ENCODE measurements around the gene GALNT17. TPM values are rescaled to one million over a fixed set of nuclear protein-coding genes. Genes with fewer than 3 reads are reported as not detected.

The GALNT17 gene
- 5.1 TPM for polyA plus RNA-seq (2013, experiment 1 of 2; ENCODE audit: insufficient read length)
- 8.1 TPM for polyA plus RNA-seq (2013, experiment 2 of 2; ENCODE audit: insufficient read length)

- DNase-seq = no peak
Observed at GRCh38 chr7:71132127-71132376, at the start of gene GALNT17. TSS of gene GALNT17 (plus strand) at chr7:71132144.

GRCh38 chr7:71095266-71095860 is 36.6 kb upstream of the GALNT17 start:
- no peak for DNase-seq

- no peak for DNase-seq
Observed at GRCh38 chr7:71096351-71096750, 35.6 kb upstream of the GALNT17 start.

GRCh38 chr7:71106226-71106625 is 25.7 kb upstream of the GALNT17 start:
- DNase-seq = no peak

GRCh38 chr7:71112436-71112835 is 19.5 kb upstream of the GALNT17 start:
- DNase-seq = no peak

- no peak for DNase-seq
Observed at GRCh38 chr7:71120096-71120495, 11.8 kb upstream of the GALNT17 start.

GRCh38 chr7:71129126-71129525 is 2.8 kb upstream of the GALNT17 start:
- DNase-seq = no peak

GRCh38 chr7:71130031-71130679 is 1.8 kb upstream of the GALNT17 start:
- no peak for DNase-seq

GRCh38 chr7:71131256-71132126 is 453 bp upstream of the GALNT17 start:
- peak; percentile 71 for DNase-seq

GRCh38 chr7:71132377-71133231 is 660 bp downstream of the GALNT17 start:
- peak; percentile 36 for DNase-seq

GRCh38 chr7:71133232-71133622 is 1.3 kb downstream of the GALNT17 start:
- no peak for DNase-seq

GRCh38 chr7:71133856-71134255 is 1.9 kb downstream of the GALNT17 start:
- no peak for DNase-seq

GRCh38 chr7:71135116-71135515 is 3.2 kb downstream of the GALNT17 start:
- DNase-seq = no peak

GRCh38 chr7:71135663-71136062 is 3.7 kb downstream of the GALNT17 start:
- DNase-seq = no peak

GRCh38 chr7:71137479-71137878 is 5.5 kb downstream of the GALNT17 start:
- no peak for DNase-seq

- DNase-seq = no peak
Observed at GRCh38 chr7:71140264-71140663, 8.3 kb downstream of the GALNT17 start.

- DNase-seq = peak; percentile 46
Observed at GRCh38 chr7:71144963-71145362, 13.0 kb downstream of the GALNT17 start.

- peak; percentile 47 for DNase-seq
Observed at GRCh38 chr7:71145906-71146901, 14.3 kb downstream of the GALNT17 start.

- DNase-seq = no peak
Observed at GRCh38 chr7:71148098-71148497, 16.2 kb downstream of the GALNT17 start.

- no peak for DNase-seq
Observed at GRCh38 chr7:71155236-71155635, 23.3 kb downstream of the GALNT17 start.

GRCh38 chr7:71157757-71158156 is 25.8 kb downstream of the GALNT17 start:
- no peak for DNase-seq

Data from fibroblast of skin of back (primary cell).